22Rv1 (cell line): Measurements from ENCODE around the gene HIPK2.

Experiments
- CTCF ChIP-seq: fragments of 450-650 bp; IDR thresholded peaks from 2 replicates; pipeline ENCODE4 v1.5.1; 2017; ENCODE audit warnings: mild to moderate bottlenecking
- ZFX ChIP-seq: fragments of 450-650 bp; IDR thresholded peaks from 2 replicates; pipeline ENCODE4 v1.6.1; 2017; ENCODE audit warnings: antibody characterized with exemption, borderline replicate concordance

- no peak for TF ChIP-seq CTCF
- no peak for TF ChIP-seq ZFX
Measured at GRCh38 chr7:139768249-139768824, 9.5 kb downstream of the HIPK2 start.
